HCT116 (cell line): Measurements from ENCODE around the gene SLC34A3. TPM values are rescaled to one million over a fixed set of nuclear protein-coding genes. Genes with fewer than 3 reads are reported as not detected.

Experiments used
- ATAC-seq: fragments of 200-7000 bp; cut with Tn5 transposase; 2 replicates; pipeline ENCODE4 v1.9.1; 2020; ENCODE audit warnings: mild to moderate bottlenecking, moderate library complexity
- BruUV-seq: library from RNA; stranded (reverse); fragments of 400-500 nt; replicated peaks from 2 replicates; lab custom pipeline; 2021; lab: Mats Ljungman, UMichigan
- CTCF ChIA-PET: fragments of 300-600 bp; sonication (Branson Sonifier 250); formaldehyde crosslinking; loops from one replicate; lab custom pipeline; 2021; ENCODE audit warnings: antibody characterized with exemption; lab: Charles Lee
- POLR2A ChIA-PET: fragments of 300-600, 350-600 bp; sonication (Branson Sonifier 250); formaldehyde crosslinking; loops from one replicate; lab custom pipeline; 2021; ENCODE audit warnings: antibody characterized with exemption; lab: Charles Lee
- RAD21 ChIA-PET, 2 experiments: fragments of 300-600 bp; sonication (Branson Sonifier 250); formaldehyde crosslinking; loops; one replicate each; lab custom pipeline; 2023; ENCODE audit warnings: low total read pairs in 2 of 2; ENCODE audit not compliant: uncharacterized antibody in 2 of 2, unreplicated experiment in 2 of 2, low non-redundant PET in 1 of 2; lab: Charles Lee
- DNase-seq: peaks from one replicate; pipeline ENCODE4 v3.0.0-alpha.2; 2010; ENCODE audit warnings: low read depth, low spot score
- H2AFZ ChIP-seq: fragments of 200-600 bp; shearing (Covaris generic), sonication (generic); 2 replicates; pipeline ENCODE4 v1.6.1; 2017; ENCODE audit warnings: low read depth, mixed run types, mixed read lengths, antibody characterized with exemption, low read length; ENCODE audit not compliant: poor library complexity, severe bottlenecking
- H3K27ac ChIP-seq: 2 replicates; pipeline ENCODE4 v1.5.1; 2012; ENCODE audit warnings: low read depth, low read length
- H3K27me3 ChIP-seq: fragments of 200-600 bp; sonication (generic); 2 replicates; pipeline ENCODE4 v1.6.1; 2016; ENCODE audit warnings: mixed run types, low read length, mixed read lengths; ENCODE audit not compliant: insufficient read depth
- H3K36me3 ChIP-seq, 2 experiments: fragments of 200-500 bp in 1 of 2; fragments of 200-600 bp in 1 of 2; sonication (Bioruptor generic) in 1 of 2; sonication (generic) in 1 of 2; 2 replicates each; pipeline versions ENCODE4 v1.5.1 to v1.6.1; 2014 to 2016; ENCODE audit warnings: low read length in 2 of 2, inconsistent platforms in 1 of 2, mixed read lengths in 1 of 2, mixed run types in 1 of 2; ENCODE audit not compliant: insufficient read depth in 2 of 2, control insufficient read depth in 1 of 2
- H3K4me1 ChIP-seq, 2 experiments: fragments of 200-600 bp in 1 of 2; sonication (generic) in 1 of 2; 2 replicates each; pipeline versions ENCODE4 v1.5.1 to v1.6.1; 2012 to 2017; ENCODE audit warnings: low read length in 2 of 2, inconsistent platforms in 1 of 2, mild to moderate bottlenecking in 1 of 2, mixed read lengths in 1 of 2, mixed run types in 1 of 2, moderate library complexity in 1 of 2; ENCODE audit not compliant: insufficient read depth in 2 of 2, control insufficient read depth in 1 of 2
- H3K4me2 ChIP-seq: fragments of 200-600 bp; sonication (generic); 2 replicates; pipeline ENCODE4 v1.6.1; 2017; ENCODE audit warnings: mixed run types, low read length, mixed read lengths
- H3K4me3 ChIP-seq, 2 experiments: fragments of 200-600 bp in 1 of 2; sonication (generic) in 1 of 2; replicated peaks in 1 of 2; 2 replicates each; pipeline ENCODE4 v1.5.1; 2011 to 2016; ENCODE audit warnings: low read length in 2 of 2, control low read depth in 1 of 2, low read depth in 1 of 2, mild to moderate bottlenecking in 1 of 2, mixed read lengths in 1 of 2, mixed run types in 1 of 2
- H3K79me2 ChIP-seq: fragments of 200-600 bp; sonication (generic); 2 replicates; pipeline ENCODE4 v1.6.1; 2017; ENCODE audit warnings: mild to moderate bottlenecking, mixed run types, low read length, moderate library complexity, mixed read lengths; ENCODE audit not compliant: insufficient read depth
- H3K9ac ChIP-seq: fragments of 200-600 bp; sonication (generic); 2 replicates; pipeline ENCODE4 v1.6.1; 2016; ENCODE audit warnings: low read length, mixed read lengths
- H3K9me2 ChIP-seq: fragments of 200-600 bp; sonication (generic), shearing (Covaris generic); 2 replicates; pipeline ENCODE4 v1.6.1; 2017; ENCODE audit warnings: mixed run types, mild to moderate bottlenecking, moderate library complexity; ENCODE audit not compliant: insufficient read depth
- H3K9me3 ChIP-seq, 2 experiments: fragments of 200-500 bp in 1 of 2; fragments of 200-600 bp in 1 of 2; sonication (Bioruptor generic) in 1 of 2; sonication (generic) in 1 of 2; 2 replicates each; pipeline ENCODE4 v1.6.1; 2014 to 2017; ENCODE audit warnings: low read length in 2 of 2, mixed read lengths in 2 of 2, inconsistent platforms in 1 of 2, low read depth in 1 of 2, mild to moderate bottlenecking in 1 of 2, mixed run types in 1 of 2, moderate library complexity in 1 of 2; ENCODE audit not compliant: control insufficient read depth in 1 of 2, insufficient read depth in 1 of 2
- H4K20me1 ChIP-seq: fragments of 200-600 bp; sonication (generic), shearing (Covaris generic); 2 replicates; pipeline ENCODE4 v1.6.1; 2017; ENCODE audit warnings: mixed run types, mild to moderate bottlenecking, moderate library complexity; ENCODE audit not compliant: insufficient read depth
- CEBPB ChIP-seq: IDR thresholded peaks from 2 replicates; pipeline ENCODE4 v1.6.1; 2012; ENCODE audit warnings: low read depth
- CTCF ChIP-seq, 3 experiments: fragments of 200-600 bp in 1 of 3; sonication (generic) in 1 of 3; IDR thresholded peaks in 2 of 3; conservative IDR thresholded peaks in 1 of 3; 2 replicates each; pipeline ENCODE4 v1.5.1; 2012 to 2017; ENCODE audit warnings: low read depth in 2 of 3, low read length in 2 of 3, antibody characterized with exemption in 1 of 3, borderline replicate concordance in 1 of 3, control low read depth in 1 of 3, mild to moderate bottlenecking in 1 of 3, mixed read lengths in 1 of 3, mixed run types in 1 of 3, moderate library complexity in 1 of 3; ENCODE audit not compliant: insufficient read depth in 1 of 3
- EGR1 ChIP-seq: IDR thresholded peaks from 2 replicates; pipeline ENCODE4 v1.6.1; 2012; ENCODE audit warnings: low read depth
- EZH2 ChIP-seq: fragments of 200-600 bp; sonication (generic); IDR thresholded peaks from 2 replicates; pipeline ENCODE4 v1.6.1; 2017; ENCODE audit warnings: antibody characterized with exemption, mixed run types
- EZH2phosphoT487 ChIP-seq: fragments of 200-600 bp; IDR thresholded peaks from 2 replicates; pipeline ENCODE4 v1.6.1; 2018; ENCODE audit warnings: antibody characterized with exemption, borderline replicate concordance
- FOSL1 ChIP-seq: IDR thresholded peaks from 2 replicates; pipeline ENCODE4 v1.6.1; 2012; ENCODE audit warnings: low read depth
- JUND ChIP-seq: IDR thresholded peaks from 2 replicates; pipeline ENCODE4 v1.6.1; 2012
- POLR2AphosphoS5 ChIP-seq: IDR thresholded peaks from 2 replicates; pipeline ENCODE4 v1.6.1; 2011; ENCODE audit warnings: mild to moderate bottlenecking, low read depth, low read length, moderate library complexity
- REST ChIP-seq: IDR thresholded peaks from 2 replicates; pipeline ENCODE4 v1.6.1; 2012; ENCODE audit warnings: low read depth
- SRF ChIP-seq: IDR thresholded peaks from 2 replicates; pipeline ENCODE4 v1.6.1; 2012; ENCODE audit warnings: low read depth
- TCF7L2 ChIP-seq: IDR thresholded peaks from 2 replicates; pipeline ENCODE4 v1.7.0; 2011; ENCODE audit warnings: borderline replicate concordance, inconsistent platforms; ENCODE audit not compliant: insufficient read depth, insufficient read length; ENCODE audit errors: extremely low read depth
- YY1 ChIP-seq: IDR thresholded peaks from 2 replicates; pipeline ENCODE4 v1.6.1; 2011; ENCODE audit warnings: low read length, low read depth, moderate library complexity, mild to moderate bottlenecking; ENCODE audit not compliant: insufficient replicate concordance; ENCODE audit errors: extremely low read depth
- ZBTB33 ChIP-seq: IDR thresholded peaks from 2 replicates; pipeline ENCODE4 v1.6.1; 2011; ENCODE audit warnings: mild to moderate bottlenecking, low read length, moderate library complexity; ENCODE audit not compliant: insufficient replicate concordance; ENCODE audit errors: extremely low read depth
- ZFX ChIP-seq: fragments of 450-650 bp; IDR thresholded peaks from 2 replicates; pipeline ENCODE4 v1.6.1; 2017
- ZNF274 ChIP-seq: fragments of 200-500 bp; sonication (Bioruptor generic); IDR thresholded peaks from 2 replicates; pipeline ENCODE4 v1.6.1; 2014; ENCODE audit warnings: mild to moderate bottlenecking, low read depth, low read length, inconsistent platforms
- intact Hi-C: fragments of 100-400 bp; cut with micrococcal nuclease; formaldehyde crosslinking; loops from 2 replicates; pipeline ENCODE4 v1.10.0; 2022
- total RNA-seq: library from RNA; stranded (reverse); gene quantifications from one replicate; pipeline ENCODE4 v1.2.1, GENCODE V29; 2021; ENCODE audit not compliant: unreplicated experiment
- TF ChIP-seq, protein P1 (sequence below): IDR thresholded peaks from 2 replicates; pipeline ENCODE4 v1.6.1; 2012
- TF ChIP-seq, protein P2 (sequence below): IDR thresholded peaks from 2 replicates; pipeline ENCODE4 v1.6.1; 2012

Gene SLC34A3
- total RNA-seq, 1 experiment from 2014 or later = 0.15 TPM

DNA sequence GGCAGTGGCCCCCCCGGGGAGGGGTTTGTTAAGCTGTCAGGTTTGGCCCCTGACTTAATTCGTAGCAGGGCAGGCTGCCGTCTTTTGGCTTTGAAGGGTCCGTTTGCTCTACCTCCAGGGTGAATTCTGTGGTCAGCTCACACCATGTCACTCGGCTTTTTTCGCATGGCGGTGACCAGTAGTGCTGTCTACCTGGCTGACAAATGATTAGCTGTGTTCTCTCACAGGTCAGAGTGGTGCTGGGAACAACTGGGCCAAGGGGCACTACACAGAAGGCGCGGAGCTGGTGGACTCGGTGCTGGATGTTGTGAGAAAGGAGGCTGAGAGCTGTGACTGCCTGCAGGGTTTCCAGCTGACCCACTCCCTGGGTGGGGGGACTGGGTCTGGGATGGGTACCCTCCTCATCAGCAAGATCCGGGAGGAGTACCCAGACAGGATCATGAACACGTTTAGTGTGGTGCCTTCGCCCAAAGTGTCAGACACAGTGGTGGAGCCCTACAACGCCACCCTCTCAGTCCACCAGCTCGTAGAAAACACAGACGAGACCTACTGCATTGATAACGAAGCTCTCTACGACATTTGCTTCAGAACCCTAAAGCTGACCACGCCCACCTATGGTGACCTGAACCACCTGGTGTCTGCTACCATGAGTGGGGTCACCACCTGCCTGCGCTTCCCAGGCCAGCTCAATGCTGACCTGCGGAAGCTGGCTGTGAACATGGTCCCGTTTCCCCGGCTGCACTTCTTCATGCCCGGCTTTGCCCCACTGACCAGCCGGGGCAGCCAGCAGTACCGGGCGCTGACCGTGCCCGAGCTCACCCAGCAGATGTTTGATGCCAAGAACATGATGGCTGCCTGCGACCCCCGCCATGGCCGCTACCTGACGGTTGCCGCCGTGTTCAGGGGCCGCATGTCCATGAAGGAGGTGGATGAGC is 11.8 kb downstream of the SLC34A3 start:
- DNase-seq (no peak), ATAC-seq (no peak)
- Histone ChIP-seq H2AFZ (no peak overlapping the region), H3K9me3 (no peaks in the 10 kb centered on the region), H3K9ac (peak overlapping the region; percentile 93), H4K20me1 (peaks cover 21% of the 10 kb centered on the region; the same call in 1 of the 2 replicates), H3K79me2 (peaks cover 40% of the 10 kb centered on the region), H3K27ac (peak overlapping the region; percentile 96), H3K9me2 (no peaks in the 10 kb centered on the region), H3K36me3 (peaks cover 11 to 21% of the 10 kb centered on the region in 2 experiments), H3K4me1 (peaks cover 21 to 46% of the 10 kb centered on the region in 2 experiments), H3K27me3 (no peaks in the 10 kb centered on the region), H3K4me2 (peak overlapping the region; percentile 98), H3K4me3 (peak overlapping the region; percentile 85 to 96)
- ChIA-PET RAD21 (interaction anchor here in 1 of 2 experiments (0.6 kb wide), 1 partner anchor 44 kb away, joined by 4 read pairs; no protein-coding TSS in a partner anchor), POLR2A (interaction anchor here (0.7 to 1.7 kb wide), 9 partner anchors 10 to 166 kb away, joined by 3 to 13 read pairs (median 3); partner anchors contain the start of genes NELFB, RNF224, TPRN and UAP1L1), CTCF (interaction anchor here (0.6 kb wide), 1 partner anchor 18 kb away, joined by 4 read pairs; no protein-coding TSS in a partner anchor)
- BruUV-seq = no TSS peak
- intact Hi-C loops = no loop called here
- TF ChIP-seq POLR2AphosphoS5 (no peak), EZH2 (no peak), ZNF274 (no peak), CTCF (IDR thresholded peaks at IDR 0.05 in 2 of 3, conservative IDR thresholded peaks at IDR 0.05 in 1 of 3; ENCODE audit: borderline replicate concordance in 1 of 3, insufficient read depth in 1 of 3, low read depth in 2 of 3, low read length in 2 of 3) (no peak), EGR1 (no peak), REST (no peak), EZH2phosphoT487 (no peak), TCF7L2 (no peak), ZBTB33 (no peak), YY1 (no peak), JUND (no peak), FOSL1 (no peak), SRF (no peak), CEBPB (no peak), ZFX (no peak)
- TF ChIP-seq, protein P1, sequence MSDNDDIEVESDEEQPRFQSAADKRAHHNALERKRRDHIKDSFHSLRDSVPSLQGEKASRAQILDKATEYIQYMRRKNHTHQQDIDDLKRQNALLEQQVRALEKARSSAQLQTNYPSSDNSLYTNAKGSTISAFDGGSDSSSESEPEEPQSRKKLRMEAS = no peak
- TF ChIP-seq, protein P2, sequence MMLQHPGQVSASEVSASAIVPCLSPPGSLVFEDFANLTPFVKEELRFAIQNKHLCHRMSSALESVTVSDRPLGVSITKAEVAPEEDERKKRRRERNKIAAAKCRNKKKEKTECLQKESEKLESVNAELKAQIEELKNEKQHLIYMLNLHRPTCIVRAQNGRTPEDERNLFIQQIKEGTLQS = no peak
